Loucy (cell line): ENCODE data around the gene LRRC25.

Experiments
- CTCF ChIP-seq: fragments of 200-600 bp; sonication (generic); conservative IDR thresholded peaks from 2 replicates; pipeline ENCODE4 v1.5.1; 2014; ENCODE audit warnings: mild to moderate bottlenecking, antibody characterized with exemption, low read length
- EZH2phosphoT487 ChIP-seq: fragments of 200-600 bp; IDR thresholded peaks from 2 replicates; pipeline ENCODE4 v1.6.1; 2018; ENCODE audit warnings: antibody characterized with exemption, mild to moderate bottlenecking, moderate library complexity, borderline replicate concordance

GRCh38 chr19:18419195-18419698, 21.8 kb upstream of the LRRC25 start, which contains the start of gene SSBP4:
- no peak; the same call in 1 of the 2 replicates for TF ChIP-seq CTCF
- no peak for TF ChIP-seq EZH2phosphoT487
